Upper lobe of right lung (tissue), 1 donor: ENCODE results near the gene DPP4. TPM values are rescaled to one million over a fixed set of nuclear protein-coding genes. Genes with fewer than 3 reads are reported as not detected.

Experiments
- ATAC-seq: fragments of 200-7000 bp; cut with Tn5 transposase; one replicate; pipeline ENCODE4 v1.9.1; 2020; ENCODE audit warnings: mild to moderate bottlenecking, moderate library complexity
- DNase-seq: peaks from one replicate; pipeline ENCODE4 v3.0.0-alpha.2; 2020
- H3K27ac ChIP-seq: fragments of 200-600 bp; one replicate; pipeline ENCODE4 v1.8.0; 2022
- H3K27me3 ChIP-seq: fragments of 200-600 bp; one replicate; pipeline ENCODE4 v1.8.0; 2022; ENCODE audit warnings: mild to moderate bottlenecking
- H3K36me3 ChIP-seq: fragments of 200-600 bp; one replicate; pipeline ENCODE4 v1.8.0; 2022
- H3K4me1 ChIP-seq: fragments of 200-600 bp; one replicate; pipeline ENCODE4 v1.8.0; 2022
- H3K4me3 ChIP-seq: fragments of 200-600 bp; one replicate; pipeline ENCODE4 v1.8.0; 2022; ENCODE audit warnings: mild to moderate bottlenecking
- H3K9me3 ChIP-seq: fragments of 200-600 bp; one replicate; pipeline ENCODE4 v1.8.0; 2022
- intact Hi-C: fragments of 100-400 bp; cut with DNase I; formaldehyde crosslinking; loops from one replicate; pipeline ENCODE4 v1.11.0; 2022
- total RNA-seq: library from RNA; stranded (reverse); fragmentation: NEBNext Ultra II Directional; extraction: Animal tissue kit (Norgen Biotek cat#: 25700); gene quantifications from one replicate; pipeline ENCODE4 v1.2.1, GENCODE V29; 2021
- TF ChIP-seq, protein P1 (sequence below): fragments of 200-600 bp; IDR thresholded peaks from one replicate; pipeline ENCODE4 v1.8.0; 2022; ENCODE audit warnings: antibody characterized with exemption
- donor health status: DM: no; HTN: yes; CAD: no; lungs with severe emphysema.

The DPP4 gene
- total RNA-seq, 1 donor from 2014 or later: 30.7 TPM

DNA sequence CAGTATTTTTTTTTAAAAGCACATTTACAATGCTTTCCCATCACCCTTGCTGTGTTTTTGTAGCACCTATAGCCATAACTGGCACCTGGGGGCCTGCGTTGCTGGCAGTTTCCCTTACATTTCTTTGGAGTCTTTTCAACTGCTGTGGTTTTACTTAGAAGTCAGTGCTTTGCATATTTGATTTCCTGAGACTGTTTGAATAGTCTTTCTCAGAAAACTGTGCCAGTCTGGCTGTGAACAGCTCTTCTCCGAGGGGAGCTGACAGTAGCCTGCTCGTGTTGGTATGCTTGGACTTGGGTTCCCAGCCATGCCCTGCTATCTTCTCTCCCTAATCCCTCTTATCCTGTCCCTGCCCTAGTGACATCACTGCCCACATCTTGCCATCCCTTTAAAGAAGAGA lies 81.5 kb downstream of the DPP4 start:
- Histone ChIP-seq H3K4me3 (no peak overlapping the region), H3K27me3 (no peaks in the 10 kb centered on the region), H3K36me3 (no peaks in the 10 kb centered on the region)

DNA sequence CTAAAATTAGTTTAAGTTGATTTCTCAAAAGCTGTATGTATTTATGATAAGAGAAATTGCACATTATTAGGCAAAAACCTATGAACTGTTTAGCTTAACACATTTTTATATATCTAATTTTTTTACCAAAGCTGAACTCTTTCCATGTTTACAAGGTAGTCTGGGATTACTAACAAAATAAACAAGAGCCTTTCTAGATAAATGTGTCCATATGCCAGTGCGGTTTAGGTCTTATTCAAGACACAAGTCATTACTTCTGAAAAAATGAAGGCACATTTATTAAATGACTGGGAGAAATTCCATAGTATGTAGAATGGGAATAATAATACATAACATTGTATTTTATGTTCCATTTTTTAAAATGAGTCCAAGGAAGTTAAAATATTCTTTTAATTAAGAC lies 82.0 kb downstream of the DPP4 start:
- Histone ChIP-seq H3K36me3 (no peaks in the 10 kb centered on the region), H3K27me3 (no peaks in the 10 kb centered on the region), H3K27ac (no peak overlapping the region), H3K9me3 (no peaks in the 10 kb centered on the region), H3K4me3 (no peak overlapping the region), H3K4me1 (no peaks in the 10 kb centered on the region)
- ATAC-seq (no peak), DNase-seq (no peak)
- intact Hi-C loops: no loop called here
- TF ChIP-seq, protein P1, sequence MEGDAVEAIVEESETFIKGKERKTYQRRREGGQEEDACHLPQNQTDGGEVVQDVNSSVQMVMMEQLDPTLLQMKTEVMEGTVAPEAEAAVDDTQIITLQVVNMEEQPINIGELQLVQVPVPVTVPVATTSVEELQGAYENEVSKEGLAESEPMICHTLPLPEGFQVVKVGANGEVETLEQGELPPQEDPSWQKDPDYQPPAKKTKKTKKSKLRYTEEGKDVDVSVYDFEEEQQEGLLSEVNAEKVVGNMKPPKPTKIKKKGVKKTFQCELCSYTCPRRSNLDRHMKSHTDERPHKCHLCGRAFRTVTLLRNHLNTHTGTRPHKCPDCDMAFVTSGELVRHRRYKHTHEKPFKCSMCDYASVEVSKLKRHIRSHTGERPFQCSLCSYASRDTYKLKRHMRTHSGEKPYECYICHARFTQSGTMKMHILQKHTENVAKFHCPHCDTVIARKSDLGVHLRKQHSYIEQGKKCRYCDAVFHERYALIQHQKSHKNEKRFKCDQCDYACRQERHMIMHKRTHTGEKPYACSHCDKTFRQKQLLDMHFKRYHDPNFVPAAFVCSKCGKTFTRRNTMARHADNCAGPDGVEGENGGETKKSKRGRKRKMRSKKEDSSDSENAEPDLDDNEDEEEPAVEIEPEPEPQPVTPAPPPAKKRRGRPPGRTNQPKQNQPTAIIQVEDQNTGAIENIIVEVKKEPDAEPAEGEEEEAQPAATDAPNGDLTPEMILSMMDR: no peak

More for the DNA sequence above, 81.5 kb downstream of the DPP4 start:
- no peak overlapping the region for H3K27ac ChIP-seq
- intact Hi-C loops: no loop called here
- no peaks in the 10 kb centered on the region for H3K4me1 ChIP-seq
- TF ChIP-seq, protein P1: no peak
- no peak for DNase-seq
- ATAC-seq: no peak
- no peaks in the 10 kb centered on the region for H3K9me3 ChIP-seq

DNA sequence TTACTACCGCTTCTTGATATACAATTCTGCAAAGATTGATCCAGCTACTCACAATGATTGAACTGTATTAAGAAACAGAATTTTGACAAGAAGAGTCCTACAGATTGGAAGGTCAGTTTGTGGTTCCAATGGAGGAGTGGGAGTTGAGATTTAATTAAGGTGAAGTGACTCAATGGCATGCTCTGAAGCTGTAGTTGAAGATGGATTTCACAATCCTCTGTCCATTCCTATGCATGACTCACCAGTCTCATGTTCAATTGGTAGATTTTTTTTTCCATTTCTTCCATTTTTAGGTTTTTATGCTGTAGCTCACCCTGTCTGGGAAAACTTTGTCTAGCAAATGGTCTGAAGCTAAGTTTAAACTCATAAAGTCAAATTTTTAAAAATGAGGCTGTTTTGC lies 83.3 kb downstream of the DPP4 start:
- Histone ChIP-seq H3K9me3 (no peaks in the 10 kb centered on the region), H3K27me3 (no peaks in the 10 kb centered on the region), H3K27ac (no peak overlapping the region), H3K4me1 (no peaks in the 10 kb centered on the region), H3K4me3 (no peak overlapping the region), H3K36me3 (no peaks in the 10 kb centered on the region)
- intact Hi-C loops: no loop called here
- DNase-seq: no peak
- peak; percentile 62 for ATAC-seq
- TF ChIP-seq, protein P1: no peak

DNA sequence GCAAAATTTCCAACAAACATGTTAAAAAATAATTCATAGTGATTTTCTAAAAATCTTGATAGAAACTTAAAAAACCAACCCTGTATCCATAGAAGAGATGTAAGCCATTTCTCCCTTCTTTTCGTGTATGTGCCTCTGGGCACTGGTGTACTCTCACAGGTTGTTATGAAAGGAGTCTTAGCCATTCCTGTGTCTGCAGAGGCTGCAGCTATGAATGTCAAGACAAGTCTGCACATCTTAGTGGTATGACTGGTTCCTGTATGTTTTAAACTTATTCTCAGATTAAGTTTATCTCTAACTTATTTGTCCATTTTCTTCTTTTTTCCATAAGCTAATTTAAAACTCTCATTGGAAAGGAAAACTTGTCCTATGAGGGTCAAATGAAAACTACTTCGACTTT lies 84.0 kb downstream of the DPP4 start:
- Histone ChIP-seq H3K27me3 (no peaks in the 10 kb centered on the region), H3K9me3 (no peaks in the 10 kb centered on the region), H3K4me1 (no peaks in the 10 kb centered on the region), H3K27ac (no peak overlapping the region), H3K36me3 (no peaks in the 10 kb centered on the region), H3K4me3 (no peak overlapping the region)
- no peak for DNase-seq
- TF ChIP-seq, protein P1: no peak
- ATAC-seq: no peak
- intact Hi-C loops: no loop called here

DNA sequence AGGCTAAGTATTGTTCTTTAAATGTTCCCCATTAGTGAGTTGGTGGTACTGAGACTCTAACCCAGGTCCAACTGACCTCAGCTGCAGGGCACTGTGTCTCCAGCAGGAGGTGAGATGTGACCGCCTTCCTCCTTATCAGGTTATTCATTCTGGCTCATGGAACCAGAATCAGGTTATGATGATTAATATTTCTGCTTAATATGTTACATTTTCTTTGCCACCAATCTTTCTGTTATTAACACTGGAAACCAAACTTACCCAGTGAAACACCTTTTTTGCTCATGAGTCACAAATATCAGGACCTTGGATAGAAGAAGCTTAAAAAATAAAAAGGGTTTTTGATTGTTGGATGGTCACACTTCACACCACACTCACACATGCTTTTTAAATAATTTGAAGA lies 85.4 kb downstream of the DPP4 start:
- DNase-seq (no peak), ATAC-seq (no peak)
- TF ChIP-seq, protein P1: no peak
- intact Hi-C loops: no loop called here
- H3K36me3 ChIP-seq: no peaks in the 10 kb centered on the region
- no peaks in the 10 kb centered on the region for H3K27me3 ChIP-seq
- H3K4me1 ChIP-seq: no peaks in the 10 kb centered on the region
- H3K4me3 ChIP-seq: no peak overlapping the region
- no peaks in the 10 kb centered on the region for H3K9me3 ChIP-seq
- H3K27ac ChIP-seq: no peak overlapping the region

DNA sequence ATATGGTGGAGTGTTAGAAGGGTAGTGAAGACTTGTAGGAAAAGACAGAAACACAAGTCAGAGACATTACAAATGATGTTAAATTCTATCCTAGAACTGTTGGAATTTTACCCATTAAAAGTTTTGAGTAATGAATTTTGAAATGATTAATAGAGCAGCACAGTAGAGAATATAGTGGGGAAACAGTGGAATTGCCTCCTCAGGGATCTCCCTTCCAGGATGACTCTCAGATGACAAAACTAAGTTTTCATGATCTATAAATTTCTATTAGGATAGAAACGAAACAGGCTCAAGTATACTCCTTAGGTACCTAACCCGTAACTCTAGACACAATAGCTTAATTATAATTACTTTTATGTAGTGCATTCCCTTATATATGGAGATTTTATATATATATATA lies 86.7 kb downstream of the DPP4 start:
- Histone ChIP-seq H3K27ac (no peak overlapping the region), H3K27me3 (no peaks in the 10 kb centered on the region), H3K4me3 (no peak overlapping the region), H3K36me3 (no peaks in the 10 kb centered on the region), H3K9me3 (no peaks in the 10 kb centered on the region), H3K4me1 (no peaks in the 10 kb centered on the region)
- TF ChIP-seq, protein P1: no peak
- DNase-seq (no peak), ATAC-seq (no peak)
- intact Hi-C loops: no loop called here
